ENCODE results near the gene CEP164. TPM values are rescaled to one million over a fixed set of nuclear protein-coding genes. Genes with fewer than 3 reads are reported as not detected.

Gene CEP164
- total and polyA plus RNA-seq, 2 of the 8 experiments (the other 6 are each of a cell fraction or from before 2014, with no cell fraction given) = 8.4 to 20.8 TPM

- TF ChIP-seq KDM1A (IDR thresholded peaks at IDR 0.05; ENCODE audit: borderline replicate concordance, low read length) (no peak), NRF1 (IDR thresholded peaks at IDR 0.05; ENCODE audit: low read depth, low read length) (no peak), SAP30 (IDR thresholded peaks at IDR 0.05; ENCODE audit: insufficient read depth, insufficient replicate concordance, low read length) (no peak)
Observed at GRCh38 chr11:117376517-117376916, 48.9 kb downstream of the CEP164 start (continued).
